Measurements from ENCODE around the gene RHCG. TPM values are rescaled to one million over a fixed set of nuclear protein-coding genes. Genes with fewer than 3 reads are reported as not detected.

RHCG gene
- total and polyA plus RNA-seq, 2 of the 4 experiments (the other 2 are of a cell fraction): not detected

DNA sequence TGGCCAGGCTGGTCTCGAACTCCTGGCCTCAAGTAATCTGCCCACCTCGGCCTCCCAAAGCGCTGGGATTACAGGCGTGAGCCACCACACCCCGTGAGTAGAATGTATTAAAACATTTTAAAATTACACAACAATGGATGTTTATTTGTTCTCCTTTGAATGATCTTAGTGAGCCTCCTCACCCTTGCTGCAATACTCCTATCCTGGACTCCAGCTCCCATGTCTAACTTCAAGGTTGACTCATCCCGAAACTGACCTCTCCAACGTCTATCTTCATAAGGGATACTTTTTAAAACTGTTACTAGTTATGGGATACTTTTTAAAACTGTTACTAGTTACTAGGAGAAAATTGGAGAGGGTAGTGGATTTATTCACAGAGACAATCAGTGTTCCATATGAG lies 17.8 kb upstream of the RHCG start:
- no peak overlapping the region for H2BK15ac ChIP-seq (ENCODE audit: low read depth, low read length)
- H2AFZ ChIP-seq (replicated peaks; ENCODE audit: low read length, poor library complexity): no peak overlapping the region
- no peaks in the 10 kb centered on the region for H3K9me3 ChIP-seq (ENCODE audit: control insufficient read depth, insufficient read depth, low read length)
- POLR2A ChIA-PET (ENCODE audit: unreplicated experiment): no interaction called here
- H3K4ac ChIP-seq (ENCODE audit: low read depth, low read length): no peak overlapping the region
- no peaks in the 10 kb centered on the region; the same call in 1 of the 2 replicates for H3K9me1 ChIP-seq (ENCODE audit: insufficient read depth, low read length)
- dilution Hi-C loops (cut with HindIII; ENCODE audit: low sequenced_read_pairs, unreplicated experiment) (no loop called here), intact Hi-C loops (cut with micrococcal nuclease) (no loop called here), in situ Hi-C loops (cut with MboI; ENCODE audit: low sequenced_read_pairs) (no loop called here)
- H2AK9ac ChIP-seq (replicated peaks; ENCODE audit: low read depth, low read length, poor library complexity): no peak overlapping the region
- no peak overlapping the region for H3K9ac ChIP-seq (ENCODE audit: low read depth, low read length)
- no peak overlapping the region for H2AK5ac ChIP-seq (ENCODE audit: low read depth, low read length)
- no peaks in the 10 kb centered on the region for H3K36me3 ChIP-seq (ENCODE audit: control insufficient read depth, insufficient read depth, low read length)
- CTCF ChIA-PET: no interaction called here
- no peak overlapping the region for H4K91ac ChIP-seq (ENCODE audit: insufficient read depth, low read depth, low read length)
- H3K56ac ChIP-seq (ENCODE audit: extremely low read depth, insufficient read depth, low read length): no peak overlapping the region
- no CpG with 5 or more reads among the region's 7 CpGs for WGBS, 2 experiments (ENCODE audit: extremely low coverage in 2 of 2, insufficient read length in 1 of 2)
- H3K4me3 ChIP-seq (ENCODE audit: insufficient read depth, low read depth, low read length): no peak overlapping the region
- ATAC-seq (ENCODE audit: low read depth) (no peak), DNase-seq (no peak)
- H3K27ac ChIP-seq (ENCODE audit: insufficient read depth, low read length): no peak overlapping the region
- no peak overlapping the region for H3K23ac ChIP-seq (ENCODE audit: low read depth, low read length)
- no TSS peak for BruUV-seq (replicated peaks)
- H2BK120ac ChIP-seq (ENCODE audit: low read depth, low read length): no peak overlapping the region
- no peak overlapping the region for H4K5ac ChIP-seq (ENCODE audit: low read depth, low read length)
- H3K4me1 ChIP-seq (ENCODE audit: control insufficient read depth, insufficient read depth, low read length): no peaks in the 10 kb centered on the region
- no peak overlapping the region for H2BK20ac ChIP-seq (ENCODE audit: low read depth, low read length)
- no peak overlapping the region for H3K14ac ChIP-seq (replicated peaks; ENCODE audit: low read depth, low read length)
- no peak overlapping the region for H3K18ac ChIP-seq (ENCODE audit: low read depth, low read length)
- H2BK5ac ChIP-seq (ENCODE audit: low read depth, low read length, poor library complexity, severe bottlenecking): no peak overlapping the region
- H4K20me1 ChIP-seq (ENCODE audit: insufficient read depth, low read length): no peaks in the 10 kb centered on the region
- no peak overlapping the region for H4K8ac ChIP-seq (ENCODE audit: low read depth in 2 of 2, low read length in 2 of 2)
- H3K27me3 ChIP-seq (ENCODE audit: control insufficient read depth, insufficient read depth, low read length): peaks cover 30% of the 10 kb centered on the region
- TF ChIP-seq NFE2L2 (IDR thresholded peaks at IDR 0.05; ENCODE audit: low read depth, low read length) (no peak), CEBPB (IDR thresholded peaks at IDR 0.05; ENCODE audit: low read depth, low read length) (no peak), RFX5 (IDR thresholded peaks at IDR 0.05; ENCODE audit: low read depth, low read length) (no peak), RAD21 (IDR thresholded peaks at IDR 0.05; ENCODE audit: low read length) (no peak), MXI1 (IDR thresholded peaks at IDR 0.05; ENCODE audit: borderline replicate concordance, low read depth, low read length) (no peak)
- H3K79me1 ChIP-seq (ENCODE audit: low read depth in 1 of 2, low read length in 2 of 2): no peaks in the 10 kb centered on the region
- no peak overlapping the region for H3K4me2 ChIP-seq (ENCODE audit: low read depth, low read length)
